ENCODE data around the gene LGALS9.

Gene LGALS9

GRCh38 chr17:27620721-27621120 is 10.3 kb upstream of the LGALS9 start:
- no peak for DNase-seq
- peaks cover 68% of the 10 kb centered on the region for H3K36me3 ChIP-seq
- TF ChIP-seq CTCF (IDR thresholded peaks at IDR 0.05; ENCODE audit: low read depth, low read length): no peak
- no peak overlapping the region for H3K4me3 ChIP-seq (ENCODE audit: low read depth, low read length)
- no peak overlapping the region for H3K27ac ChIP-seq
- H3K27me3 ChIP-seq (ENCODE audit: insufficient read depth, low read depth, severe bottlenecking): no peaks in the 10 kb centered on the region
- no peaks in the 10 kb centered on the region for H3K9me3 ChIP-seq (ENCODE audit: severe bottlenecking)

- no peak overlapping the region for H3K4me3 ChIP-seq (ENCODE audit: low read depth, low read length)
- no peaks in the 10 kb centered on the region for H3K9me3 ChIP-seq (ENCODE audit: severe bottlenecking)
- no peak for DNase-seq
- no peak overlapping the region for H3K27ac ChIP-seq
- TF ChIP-seq CTCF (IDR thresholded peaks at IDR 0.05; ENCODE audit: low read depth, low read length): no peak
- peaks cover 66% of the 10 kb centered on the region for H3K36me3 ChIP-seq
- H3K27me3 ChIP-seq (ENCODE audit: insufficient read depth, low read depth, severe bottlenecking): no peaks in the 10 kb centered on the region
Measured at GRCh38 chr17:27621536-27621935, 9.5 kb upstream of the LGALS9 start.

GRCh38 chr17:27621942-27622559 is 8.9 kb upstream of the LGALS9 start:
- Histone ChIP-seq H3K27me3 (ENCODE audit: insufficient read depth, low read depth, severe bottlenecking) (no peaks in the 10 kb centered on the region), H3K27ac (no peak overlapping the region), H3K4me3 (ENCODE audit: low read depth, low read length) (no peak overlapping the region), H3K9me3 (ENCODE audit: severe bottlenecking) (no peaks in the 10 kb centered on the region), H3K36me3 (peaks cover 65% of the 10 kb centered on the region)
- no peak for TF ChIP-seq CTCF (IDR thresholded peaks at IDR 0.05; ENCODE audit: low read depth, low read length)
- no peak for DNase-seq

GRCh38 chr17:27622986-27623385 is 8.0 kb upstream of the LGALS9 start:
- Histone ChIP-seq H3K27ac (no peak overlapping the region), H3K4me3 (ENCODE audit: low read depth, low read length) (no peak overlapping the region), H3K9me3 (ENCODE audit: severe bottlenecking) (no peaks in the 10 kb centered on the region), H3K36me3 (peaks cover 56% of the 10 kb centered on the region), H3K27me3 (ENCODE audit: insufficient read depth, low read depth, severe bottlenecking) (no peaks in the 10 kb centered on the region)
- no peak for DNase-seq
- TF ChIP-seq CTCF (IDR thresholded peaks at IDR 0.05; ENCODE audit: low read depth, low read length): no peak

- H3K9me3 ChIP-seq (ENCODE audit: severe bottlenecking): no peaks in the 10 kb centered on the region
- TF ChIP-seq CTCF (IDR thresholded peaks at IDR 0.05; ENCODE audit: low read depth, low read length): no peak
- no peaks in the 10 kb centered on the region for H3K27me3 ChIP-seq (ENCODE audit: insufficient read depth, low read depth, severe bottlenecking)
- no peak for DNase-seq
- no peak overlapping the region for H3K4me3 ChIP-seq (ENCODE audit: low read depth, low read length)
- peaks cover 51% of the 10 kb centered on the region for H3K36me3 ChIP-seq
- peak overlapping the region; percentile 56 for H3K27ac ChIP-seq
Measured at GRCh38 chr17:27623614-27624013, 7.4 kb upstream of the LGALS9 start.

- no peaks in the 10 kb centered on the region for H3K27me3 ChIP-seq (ENCODE audit: insufficient read depth, low read depth, severe bottlenecking)
- no peaks in the 10 kb centered on the region for H3K9me3 ChIP-seq (ENCODE audit: severe bottlenecking)
- no peak for TF ChIP-seq CTCF (IDR thresholded peaks at IDR 0.05; ENCODE audit: low read depth, low read length)
- peak overlapping the region; percentile 56 for H3K27ac ChIP-seq
- peak; percentile 64 for DNase-seq
- no peak overlapping the region for H3K4me3 ChIP-seq (ENCODE audit: low read depth, low read length)
- peaks cover 51% of the 10 kb centered on the region for H3K36me3 ChIP-seq
Measured at GRCh38 chr17:27624539-27624938, 6.4 kb upstream of the LGALS9 start.
